Activated T-cell treated with anti-CD3 and anti-CD28 coated beads for 4 hours (primary cell): Measurements from ENCODE around the gene TRABD2A.

Source experiments
- DNase-seq: peaks from one replicate; pipeline ENCODE4 v3.0.0-alpha.2; 2020

Gene TRABD2A

DNA sequence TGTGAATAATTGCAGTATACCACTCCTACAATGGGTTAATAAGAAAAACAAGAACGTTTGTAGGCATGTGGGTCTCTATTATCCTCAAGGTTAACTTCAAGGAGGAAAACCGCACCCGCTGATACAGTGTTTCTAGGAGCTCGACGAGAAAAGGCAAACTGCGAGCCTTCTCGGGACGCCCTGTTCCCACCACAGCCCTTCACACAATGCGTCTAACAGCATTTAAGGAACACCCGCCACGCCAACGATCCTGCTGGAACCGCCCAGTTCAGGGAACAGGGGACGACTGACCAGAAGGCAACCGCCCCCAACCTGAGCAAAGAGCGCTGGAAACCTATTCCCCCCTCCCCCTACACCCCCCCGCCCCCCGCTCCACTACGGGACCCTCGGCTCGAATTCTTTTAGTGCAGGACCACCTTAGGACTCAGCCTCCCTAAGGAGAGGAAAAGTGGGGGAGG is 23.9 kb upstream of the TRABD2A start:
- DNase-seq: no peak

DNA sequence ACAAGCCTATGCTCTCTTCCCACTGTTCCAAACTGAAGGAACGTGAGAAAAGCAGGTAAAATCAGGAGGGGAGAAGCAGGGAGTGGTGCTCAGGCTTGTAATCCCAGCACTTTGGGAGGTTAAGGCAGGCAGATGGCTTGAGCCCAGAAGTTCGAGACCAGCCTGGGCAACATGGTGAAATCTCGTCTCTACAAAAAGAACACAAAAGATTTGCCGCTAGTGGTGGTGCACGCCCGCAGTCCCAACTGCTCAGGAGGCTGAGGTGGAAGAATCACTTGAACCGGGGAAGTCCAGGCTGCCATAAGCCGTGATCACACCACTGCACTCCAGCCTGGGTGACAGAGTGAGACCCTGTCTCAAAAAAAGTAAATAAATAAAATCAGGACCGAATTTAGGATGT is 23.3 kb upstream of the TRABD2A start:
- no peak for DNase-seq

DNA sequence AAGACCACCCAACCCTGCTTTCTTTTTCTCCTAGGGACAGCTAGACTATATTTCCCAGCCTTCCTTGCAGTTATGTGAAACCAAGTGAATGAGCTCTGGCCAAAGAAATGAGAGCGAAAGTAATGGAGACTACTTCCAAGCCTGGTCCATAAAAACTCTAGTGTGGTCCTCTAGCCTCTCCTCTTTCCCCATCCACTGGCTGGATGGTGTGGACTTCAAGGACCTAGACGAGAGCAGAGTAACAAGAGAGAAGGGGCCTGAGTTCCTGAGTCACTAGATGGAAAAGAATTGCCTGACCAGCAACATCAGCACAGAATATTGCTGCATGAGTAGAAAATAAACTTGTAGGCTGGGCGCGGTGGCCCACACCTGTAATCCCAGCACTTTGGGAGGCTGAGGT is 21.6 kb upstream of the TRABD2A start:
- no peak for DNase-seq

DNA sequence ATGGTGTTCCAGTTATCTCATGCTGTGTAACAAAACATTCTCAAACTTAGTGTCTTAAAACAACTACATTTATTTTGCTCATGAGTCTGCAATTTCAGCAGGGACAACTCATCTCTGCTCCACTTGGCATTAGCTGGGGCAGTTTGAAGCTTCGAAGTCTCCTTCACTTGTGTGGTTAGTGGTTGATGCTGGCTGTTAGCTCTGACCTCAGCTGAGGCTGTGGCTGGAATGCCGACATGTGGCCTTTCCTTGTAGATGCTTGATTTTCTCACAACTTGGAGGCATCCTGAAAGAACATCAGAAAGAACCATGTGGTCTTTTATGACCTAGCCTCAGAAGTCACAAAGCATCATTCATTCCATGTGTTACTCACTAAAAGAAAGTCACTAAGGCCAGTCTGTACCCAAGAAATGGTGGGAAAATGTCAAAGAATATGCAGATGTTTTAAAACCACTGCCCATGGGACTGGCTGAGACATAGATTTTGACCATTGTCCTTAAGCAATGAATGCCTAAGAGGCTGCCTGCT is 20.8 kb upstream of the TRABD2A start:
- no peak for DNase-seq

DNA sequence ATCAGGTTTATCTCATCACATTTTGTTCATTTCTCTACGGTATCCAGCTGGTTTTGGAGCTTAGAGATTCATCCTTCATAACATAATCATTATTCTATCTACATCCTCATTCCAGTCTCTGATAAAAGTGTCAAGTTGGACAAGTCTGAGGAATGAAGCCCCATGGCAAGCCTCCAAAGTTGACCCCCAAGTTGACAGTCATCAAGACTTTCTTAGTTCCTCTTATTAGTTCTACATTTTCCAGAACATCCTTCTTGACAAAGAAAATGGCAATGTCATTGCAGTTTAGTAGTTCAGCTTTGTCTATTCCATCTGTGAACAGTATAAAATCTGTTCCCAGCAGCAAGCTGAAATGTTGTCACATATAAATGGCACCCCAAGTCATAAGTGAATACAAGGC is 20.1 kb upstream of the TRABD2A start:
- DNase-seq: no peak

DNA sequence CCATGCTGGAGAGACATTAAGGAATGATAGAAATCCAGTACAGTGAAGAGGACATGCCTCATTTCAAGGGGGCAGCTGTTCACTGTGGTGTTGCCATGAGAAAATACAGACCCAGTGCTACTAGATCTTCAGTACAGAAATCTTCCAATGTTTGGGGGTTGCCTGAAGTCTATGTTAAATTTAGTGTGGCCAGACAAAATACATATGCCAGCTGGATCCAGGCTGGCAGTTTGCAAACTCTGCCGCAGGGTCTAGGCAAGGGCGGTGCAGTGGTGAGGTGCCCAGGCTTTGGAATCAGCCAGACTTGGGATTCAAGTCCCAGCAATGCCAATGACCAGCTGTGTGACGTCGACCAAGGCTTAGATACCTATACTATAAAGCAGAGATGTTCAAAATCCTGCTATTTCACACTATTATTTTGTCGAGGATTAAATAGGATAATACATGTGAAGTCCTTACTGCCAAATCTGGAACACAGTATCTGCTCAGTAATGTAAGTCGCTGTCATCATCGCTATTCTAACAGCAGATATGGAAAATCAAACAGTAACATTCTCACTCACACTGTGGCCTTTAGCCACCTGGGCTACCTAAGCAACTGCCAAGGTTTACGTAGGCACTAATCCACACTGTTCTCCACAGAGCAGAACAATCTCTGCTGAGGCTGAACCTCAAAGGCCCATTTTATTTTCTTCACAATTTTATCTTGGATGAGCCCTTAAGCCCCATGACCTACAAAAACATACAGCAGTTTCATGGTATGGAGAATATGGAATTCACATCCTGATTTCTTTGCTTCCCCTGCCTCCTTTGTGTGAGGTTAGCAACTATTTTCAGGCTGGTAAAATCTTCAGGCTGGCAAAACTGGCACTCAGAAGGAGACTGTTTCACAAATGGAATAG is 18.7 kb upstream of the TRABD2A start:
- DNase-seq: no peak

DNA sequence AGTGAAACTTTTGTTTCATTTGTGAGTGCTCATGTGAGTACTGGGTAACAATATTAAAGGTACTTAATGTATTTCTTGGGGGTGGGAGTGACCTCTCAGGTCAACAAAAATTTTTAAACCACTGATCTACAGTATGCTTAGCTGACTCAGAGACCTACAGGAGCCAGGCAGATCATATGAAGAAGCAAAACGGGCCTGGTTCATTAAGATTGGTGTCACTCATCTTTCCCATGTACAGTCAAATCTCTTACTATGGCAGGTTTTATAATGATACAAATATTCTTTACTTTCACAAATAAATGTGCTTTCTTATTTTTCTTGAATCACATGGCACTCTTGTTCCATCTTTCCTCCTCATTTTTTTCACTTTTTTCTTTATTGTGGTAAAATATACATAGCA is 16.9 kb upstream of the TRABD2A start:
- DNase-seq: no peak

DNA sequence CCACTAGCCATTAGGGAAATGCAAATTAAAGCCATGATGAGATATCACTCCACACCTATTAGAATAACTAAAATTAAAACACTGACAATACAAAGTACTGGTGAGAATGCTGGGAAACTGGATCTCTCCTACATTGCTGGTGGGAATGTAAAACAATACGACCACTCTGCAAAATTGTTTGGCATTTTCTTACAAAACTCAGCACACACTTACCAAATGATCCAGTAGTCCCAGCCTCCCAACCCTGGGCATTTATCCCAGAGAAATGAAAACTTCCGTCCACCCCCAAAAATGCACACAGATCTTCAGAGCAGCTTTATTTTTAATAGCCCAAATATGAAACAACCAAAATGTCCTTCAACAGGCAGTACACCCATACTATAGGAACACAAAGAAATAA is 15.7 kb upstream of the TRABD2A start:
- DNase-seq: no peak

DNA sequence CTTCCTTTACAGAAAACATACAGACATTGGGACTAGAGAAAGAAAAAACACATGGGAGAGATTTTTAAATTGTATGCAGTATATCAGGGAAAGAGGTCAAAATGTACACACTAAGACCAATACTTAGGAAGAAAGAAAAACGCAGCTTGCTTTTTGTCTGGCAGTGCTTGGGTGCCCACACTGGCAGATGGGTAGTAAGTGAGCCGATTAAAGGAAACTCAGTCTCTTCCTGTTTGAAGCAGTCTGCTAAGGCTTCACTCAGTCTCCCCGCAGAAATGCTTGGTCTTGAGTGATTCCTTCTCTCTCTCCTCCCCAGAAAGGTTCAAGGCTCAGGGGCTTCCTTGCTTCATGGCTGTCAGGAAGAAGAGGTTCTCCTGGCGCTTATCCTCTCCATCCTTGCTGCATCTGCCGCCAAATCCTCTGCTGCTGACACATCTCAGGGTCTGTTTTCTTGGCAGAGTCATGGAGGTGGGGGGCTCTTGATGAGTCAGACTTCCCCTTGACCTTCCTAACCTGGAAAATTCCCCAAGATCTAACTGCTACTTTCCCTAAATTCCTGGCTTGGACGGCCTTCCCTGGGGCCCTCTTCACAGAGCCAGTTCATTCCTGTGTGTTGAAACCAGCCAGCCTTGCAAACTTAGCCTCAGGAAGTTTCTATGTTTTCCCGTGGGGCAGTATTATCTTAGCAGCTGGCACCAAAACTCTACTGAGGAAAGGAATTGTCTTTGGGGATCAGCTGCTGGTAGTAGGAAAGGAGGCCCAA is 14.1 kb upstream of the TRABD2A start:
- no peak for DNase-seq

DNA sequence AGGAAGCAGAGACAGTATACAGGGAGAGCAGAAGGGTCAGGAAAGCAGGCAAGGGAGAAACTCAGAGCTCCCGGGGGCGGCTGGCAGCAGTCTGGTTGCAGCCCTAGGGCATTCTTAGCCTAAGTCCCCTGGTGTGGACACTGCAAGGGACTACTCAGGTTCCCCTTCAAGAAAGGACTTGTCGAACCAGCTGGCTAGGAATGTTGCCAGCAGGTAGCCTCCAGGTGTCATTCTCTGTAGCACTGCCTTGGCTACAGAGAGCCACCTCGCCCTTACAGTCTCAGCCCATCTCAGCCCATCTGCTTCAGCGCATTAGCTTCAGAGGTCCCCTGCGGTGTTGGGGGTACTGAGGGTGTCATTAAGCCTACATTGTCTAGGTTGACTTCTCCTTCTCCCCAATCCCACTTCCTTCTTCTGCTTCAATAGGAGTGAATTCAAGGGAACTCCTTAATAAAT is 13.3 kb upstream of the TRABD2A start:
- DNase-seq: no peak

DNA sequence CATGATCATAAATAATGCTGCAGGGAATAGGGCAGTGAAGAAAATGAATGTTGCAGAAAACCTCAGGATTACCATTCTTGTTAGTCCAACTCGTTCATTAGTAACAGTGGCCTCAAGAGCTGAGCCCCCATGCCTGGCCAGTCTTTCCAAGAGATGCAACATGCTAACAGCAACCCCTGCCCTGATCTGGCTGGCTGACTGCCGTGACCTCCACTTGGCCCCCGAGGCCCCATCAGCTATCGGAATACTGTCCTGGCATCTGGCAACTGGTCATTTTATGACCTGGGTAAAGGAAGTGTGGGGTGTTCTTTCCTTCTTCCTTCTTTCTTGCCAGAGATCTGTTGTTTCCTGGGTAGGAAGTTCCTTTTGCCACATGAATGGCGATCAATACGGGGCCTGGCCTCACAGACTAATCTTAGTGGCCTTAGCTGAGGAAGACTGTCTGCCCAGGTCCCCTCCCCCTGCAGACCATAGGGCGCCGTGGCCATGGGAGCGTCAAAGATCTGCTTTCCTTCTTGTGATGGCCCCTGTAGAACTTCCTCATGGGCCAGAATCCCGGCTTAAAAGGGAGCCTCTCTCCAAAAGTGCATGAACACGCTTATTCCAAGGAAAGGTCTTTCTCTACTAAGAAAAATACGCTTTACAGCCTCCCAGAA is 10.6 kb upstream of the TRABD2A start:
- DNase-seq: no peak

DNA sequence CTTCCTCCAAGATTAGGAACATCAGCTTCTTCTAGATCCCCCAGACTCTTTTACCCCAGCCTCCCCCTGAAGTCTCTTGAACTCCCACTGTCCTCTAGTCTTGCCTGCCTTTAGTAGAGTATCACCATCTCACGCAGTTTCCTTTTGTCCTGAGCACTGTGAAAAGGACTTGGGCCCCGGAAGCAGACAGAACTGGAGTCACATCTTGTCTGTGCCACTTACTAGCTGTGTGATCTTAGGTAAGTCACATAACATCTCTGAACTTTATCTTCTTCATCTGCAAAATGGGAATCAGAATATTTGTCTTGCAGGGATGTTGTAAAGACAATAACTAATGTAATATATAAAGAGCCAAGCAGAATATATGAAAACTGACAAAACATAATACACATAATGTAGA is 8.4 kb upstream of the TRABD2A start:
- no peak for DNase-seq

DNA sequence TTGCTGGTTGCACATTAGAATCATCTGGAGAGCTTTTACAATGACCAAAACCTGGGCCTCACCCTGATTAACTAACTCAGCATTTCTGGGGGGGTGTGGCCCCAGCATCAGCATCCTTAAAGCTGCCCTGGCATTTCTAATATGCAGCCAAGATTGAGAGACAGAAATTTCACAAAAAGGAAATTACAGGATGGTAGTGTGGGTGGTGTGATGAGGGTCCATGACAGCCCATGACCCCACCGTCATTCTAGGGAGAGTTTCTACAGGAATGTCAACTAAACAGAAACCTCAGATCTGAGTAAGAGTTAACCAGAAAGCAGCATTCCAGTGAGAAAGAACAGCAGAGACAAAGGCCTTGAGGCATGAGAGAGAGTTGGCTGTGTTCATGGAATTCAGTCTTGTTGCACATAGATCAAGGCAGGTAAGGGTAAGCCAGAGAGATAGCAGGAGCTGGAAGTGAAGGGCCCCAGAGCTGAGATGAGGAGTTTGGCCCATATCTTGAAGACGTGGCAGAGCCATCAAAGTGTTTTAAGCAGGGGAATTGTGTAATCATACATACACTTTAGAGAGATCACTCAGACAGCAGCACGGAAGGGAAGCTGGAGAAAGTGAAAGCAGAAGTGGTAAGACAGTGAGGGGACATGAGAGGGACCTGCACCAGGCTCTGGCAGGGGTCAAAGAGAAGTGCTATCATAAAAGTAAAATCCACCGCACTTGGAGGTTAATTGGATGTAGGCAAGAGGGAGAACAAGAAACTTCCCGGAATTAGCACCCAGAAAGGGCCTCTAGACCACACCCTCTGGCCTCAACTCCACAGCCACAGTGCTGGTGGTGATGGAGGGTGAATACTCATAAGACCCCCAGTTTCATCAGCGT is 7.8 kb upstream of the TRABD2A start:
- no peak for DNase-seq

DNA sequence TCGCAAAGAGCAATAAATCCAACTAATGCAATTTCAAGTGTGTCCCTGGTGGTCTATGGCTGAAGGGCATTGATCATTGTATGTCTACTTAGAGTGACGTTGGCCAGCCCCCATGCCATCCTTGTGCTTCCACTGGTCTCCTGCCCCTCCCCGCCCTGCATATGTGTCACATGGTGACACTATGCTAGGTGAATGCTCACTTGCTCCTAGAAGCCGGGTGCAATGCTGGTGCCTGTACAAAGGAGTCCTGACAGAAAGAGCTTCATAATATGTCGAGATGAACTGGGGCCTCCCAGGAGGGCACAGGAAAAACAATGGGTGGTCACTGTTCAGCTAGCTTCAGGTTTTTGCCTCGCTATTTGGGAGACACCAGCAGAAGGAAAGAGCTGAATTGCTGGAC is 5.9 kb upstream of the TRABD2A start:
- no peak for DNase-seq

DNA sequence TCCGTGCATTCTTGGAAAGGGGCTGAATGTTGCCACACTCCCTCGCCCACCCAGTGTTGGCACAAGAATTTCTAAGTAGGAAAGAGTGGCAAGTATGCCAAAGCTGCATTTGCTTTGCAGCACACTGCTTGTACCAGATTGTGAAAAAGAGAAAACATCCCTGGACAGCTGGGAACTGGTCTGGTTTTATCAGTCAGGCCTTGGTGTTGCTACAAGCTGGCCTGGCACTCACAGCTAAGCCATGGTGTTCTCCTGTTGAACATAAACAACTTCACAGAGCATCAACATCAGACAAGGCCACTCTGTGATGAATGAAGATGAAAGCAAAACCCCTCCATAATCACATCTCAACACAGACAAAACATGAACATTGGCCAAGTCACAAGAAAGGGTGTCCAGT is 4.2 kb upstream of the TRABD2A start:
- no peak for DNase-seq

DNA sequence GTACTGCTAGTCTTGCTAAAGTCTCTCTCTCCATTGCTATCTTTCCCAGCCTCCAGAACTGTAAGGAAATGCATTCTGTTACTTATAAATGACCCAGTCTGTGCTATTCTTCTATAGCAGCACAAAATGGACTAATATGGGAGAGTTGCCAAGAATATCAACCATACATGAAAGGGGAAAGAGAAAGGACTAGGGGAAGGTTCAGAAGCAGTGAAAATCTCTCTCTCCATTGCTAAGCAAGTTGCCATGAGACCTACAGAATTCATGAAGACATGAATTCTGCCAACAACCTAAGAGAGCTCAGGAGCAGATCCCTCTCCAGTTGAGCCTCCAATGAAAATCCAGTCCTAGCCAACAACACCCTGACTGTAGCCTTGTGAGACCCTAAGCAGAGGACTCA is 3.6 kb upstream of the TRABD2A start:
- no peak for DNase-seq

DNA sequence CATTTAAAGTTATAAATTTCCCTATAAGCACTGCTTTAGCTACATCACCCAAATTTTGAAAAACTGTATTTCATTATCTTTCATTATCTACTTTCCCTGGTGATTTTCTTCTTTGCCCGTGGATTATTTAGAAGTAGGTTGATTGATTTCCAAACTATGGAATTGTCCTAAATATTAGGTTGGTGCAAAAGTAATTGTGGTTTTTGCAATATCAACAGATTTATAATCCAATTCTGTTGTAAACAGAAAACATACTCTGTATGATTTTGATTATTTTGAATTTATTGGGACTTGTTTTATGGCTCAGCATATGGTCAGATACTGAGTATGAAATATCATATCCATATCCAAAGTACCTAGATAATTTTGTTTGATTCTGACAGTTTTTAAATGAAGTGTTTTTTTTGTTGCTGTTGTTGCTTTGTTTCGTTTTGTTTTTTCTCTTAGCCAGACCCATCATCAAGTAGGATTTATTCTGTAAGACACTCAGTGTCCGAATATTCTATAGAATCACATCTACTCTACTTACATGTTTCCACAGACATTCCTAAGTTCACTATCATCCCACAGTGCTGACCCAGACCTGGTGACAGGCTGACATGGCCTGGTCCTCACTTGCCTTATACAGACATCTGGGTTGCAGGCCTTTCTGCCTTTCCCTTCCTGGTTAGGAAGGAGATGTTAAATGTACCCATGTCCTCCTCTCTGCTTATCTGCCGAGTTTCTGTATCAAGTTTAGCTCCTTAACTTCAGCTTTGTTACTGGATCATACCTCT is 2.1 kb upstream of the TRABD2A start:
- DNase-seq: no peak

DNA sequence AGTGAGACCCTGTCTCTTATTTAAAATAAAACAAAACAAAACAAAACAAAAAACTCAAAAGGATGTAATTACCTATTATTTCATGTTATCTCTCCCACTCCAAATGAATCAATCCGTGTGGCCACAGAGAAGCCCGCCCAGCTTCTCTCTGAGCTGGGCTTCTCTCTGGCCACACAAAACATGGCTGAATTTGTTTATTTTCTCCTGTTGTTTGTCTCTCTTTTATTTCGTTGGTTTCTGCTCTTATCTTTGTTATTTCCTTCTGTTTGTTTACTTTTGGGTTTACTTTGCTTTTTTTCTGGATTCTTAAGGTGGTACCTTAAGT is 1.5 kb upstream of the TRABD2A start:
- no peak for DNase-seq

DNA sequence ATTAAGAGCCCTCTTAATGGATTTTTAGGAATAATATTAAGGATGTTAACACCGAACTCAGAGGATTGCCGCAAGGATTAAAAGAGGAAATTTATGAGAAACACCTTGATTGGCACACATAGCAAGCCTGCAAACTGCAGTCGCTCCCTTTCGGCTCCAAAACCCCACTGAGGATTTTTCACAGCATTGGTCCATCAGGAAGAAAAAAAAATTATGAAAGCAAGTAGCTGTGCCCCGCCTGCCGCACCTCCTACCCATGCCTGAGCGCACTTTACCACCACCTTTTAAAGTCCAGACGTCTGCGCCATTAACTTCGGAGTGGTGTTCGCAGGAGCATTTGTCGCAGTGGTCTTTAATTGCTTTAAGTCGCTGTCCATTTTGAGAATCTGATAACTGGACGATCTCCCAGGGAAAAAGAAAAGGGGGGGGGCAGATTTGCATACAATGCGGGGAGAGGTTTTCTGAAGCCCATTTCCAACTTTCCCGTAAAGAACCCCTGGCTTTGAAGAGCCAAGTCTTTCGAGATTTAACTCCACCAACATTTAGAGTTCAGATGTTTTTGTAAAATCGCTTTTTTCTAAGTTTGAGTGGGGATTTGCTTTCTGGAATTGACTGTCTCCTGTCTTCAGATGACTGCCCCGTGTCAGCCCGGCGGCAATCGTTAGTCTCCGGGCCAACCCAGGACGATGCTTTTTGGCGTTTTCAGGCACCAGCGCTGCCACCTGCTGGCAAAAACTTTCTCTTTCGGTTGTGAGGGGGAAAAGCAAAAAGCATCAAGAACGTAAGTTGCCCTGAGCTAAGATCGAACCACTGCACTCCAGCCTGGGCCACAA is 913 bp upstream of the TRABD2A start:
- peak; percentile 84 for DNase-seq

DNA sequence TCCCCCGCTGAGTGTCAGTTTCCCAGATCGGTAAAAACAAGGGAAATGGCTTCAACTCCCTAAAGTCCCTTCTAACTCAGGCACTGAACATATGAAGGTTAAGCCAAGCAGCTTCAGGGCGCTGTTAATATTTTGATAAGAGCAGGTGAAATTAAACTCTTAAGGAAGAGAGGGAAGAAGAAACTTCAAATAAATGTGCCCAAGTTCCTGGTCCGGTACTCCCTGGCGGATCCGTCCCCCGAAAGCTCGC is 564 bp downstream of the TRABD2A start:
- DNase-seq: no peak
